Activated CD4-positive, CD25-positive, alpha-beta regulatory T cell treated with anti-CD3 and anti-CD28 coated beads, Interleukin-2, amount 50 U/mL, for 72 hours (primary cell): ENCODE results near the gene UTP18.

Experiments used
- DNase-seq: peaks from one replicate; pipeline ENCODE4 v3.0.0; 2021

UTP18 gene

DNA sequence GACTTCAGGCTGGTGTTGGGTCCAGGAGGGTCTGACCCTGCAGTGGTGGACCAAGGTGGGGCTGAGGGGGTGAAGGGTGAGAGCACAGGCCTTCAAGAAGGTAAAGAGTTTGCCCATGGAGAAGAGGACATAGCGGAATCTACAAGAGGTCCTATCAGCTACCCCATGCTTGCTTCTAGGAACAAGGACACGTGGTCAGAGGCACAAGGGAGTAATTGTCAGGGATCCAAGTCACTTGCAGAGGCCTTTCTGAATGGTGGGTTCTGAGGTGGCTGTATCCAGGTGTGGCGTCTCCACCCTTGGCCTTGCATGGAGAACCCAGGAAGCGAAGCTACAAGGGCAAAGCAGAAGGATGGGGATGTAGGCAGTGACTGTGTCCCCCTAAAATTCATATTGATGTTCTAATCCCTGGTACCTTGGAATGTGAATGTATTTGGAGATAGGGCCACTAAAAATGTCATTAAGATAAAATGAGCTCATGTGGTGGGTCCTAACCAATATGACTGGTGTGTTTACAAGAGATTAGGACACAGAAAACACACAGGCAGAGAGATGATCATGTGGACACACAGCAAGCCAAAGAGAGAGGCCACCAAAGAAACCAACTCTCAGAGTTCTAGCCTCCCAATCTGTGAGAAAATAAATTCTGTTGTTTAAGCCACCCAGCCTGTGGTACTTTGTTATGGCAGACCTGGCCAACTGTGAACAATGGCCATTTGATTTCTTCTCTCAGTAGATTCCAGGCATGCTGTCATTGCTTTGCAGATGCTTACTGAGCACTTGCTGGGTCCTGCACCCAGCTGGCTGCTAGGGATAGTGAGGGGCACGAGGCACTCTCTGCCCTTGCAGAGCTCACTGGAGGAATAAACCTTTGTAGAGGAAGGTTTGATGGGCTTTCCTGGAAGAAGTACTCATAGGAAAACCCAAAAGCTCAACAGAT lies 75.8 kb downstream of the UTP18 start:
- no peak for DNase-seq

- no peak for DNase-seq
Observed at GRCh38 chr17:51341457-51341856, 81.1 kb downstream of the UTP18 start.

GRCh38 chr17:51342257-51342656 lies 81.9 kb downstream of the UTP18 start:
- DNase-seq = no peak

GRCh38 chr17:51344532-51344931 lies 84.2 kb downstream of the UTP18 start:
- DNase-seq = no peak

DNA sequence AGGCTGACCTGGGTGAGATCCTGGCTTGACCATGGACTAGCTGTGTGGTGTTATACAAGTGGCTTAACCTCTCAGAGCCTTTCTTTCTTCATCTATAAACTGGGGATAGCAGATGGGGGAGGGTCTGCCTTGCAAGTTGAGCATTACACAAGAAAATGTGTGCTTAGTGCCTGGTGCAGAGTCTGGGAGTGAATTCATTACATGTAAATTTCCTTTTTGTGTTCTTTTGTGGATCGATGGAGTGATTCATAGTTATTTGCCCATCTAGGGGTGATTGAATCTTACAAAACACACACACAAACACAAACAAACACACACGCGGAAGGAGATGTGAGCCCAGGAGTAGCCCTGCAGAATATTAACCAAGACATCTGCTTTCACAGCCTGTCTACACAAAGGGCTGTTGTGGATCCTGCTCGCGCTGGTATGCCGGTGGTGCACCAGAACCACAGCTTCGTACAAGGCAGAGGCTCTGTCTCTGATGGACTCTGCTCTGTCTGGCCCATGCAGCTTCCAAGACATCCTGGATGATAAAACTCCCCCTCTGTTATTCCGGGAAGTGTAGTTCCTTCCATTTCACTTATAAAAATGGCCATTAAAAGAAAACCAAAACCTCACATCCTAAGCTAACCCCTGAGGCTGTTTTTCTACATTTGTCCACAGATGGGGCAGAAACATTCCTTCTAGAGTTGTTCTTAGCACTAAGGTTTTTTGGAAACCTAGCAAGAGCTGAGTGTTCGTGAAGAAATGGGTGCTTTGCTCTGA lies 86.1 kb downstream of the UTP18 start:
- no peak for DNase-seq
